Activated CD8-positive, alpha-beta T cell treated with anti-CD3 and anti-CD28 coated beads for 36 hours (primary cell): ENCODE data around the gene TEX26. TPM values are rescaled to one million over a fixed set of nuclear protein-coding genes. Genes with fewer than 3 reads are reported as not detected.

Experiments
- ATAC-seq: fragments of 200-7000 bp; cut with Tn5 transposase; one replicate; pipeline ENCODE4 v1.10.0; 2021; ENCODE audit warnings: mild to moderate bottlenecking, moderate library complexity
- CTCF ChIA-PET: fragments of 350-600 bp; sonication (Branson Sonifier 250); formaldehyde crosslinking; loops from one replicate; lab custom pipeline; 2021; ENCODE audit warnings: antibody characterized with exemption; lab: Charles Lee
- POLR2A ChIA-PET: fragments of 350-600 bp; sonication (Branson Sonifier 250); formaldehyde crosslinking; loops from one replicate; lab custom pipeline; 2021; ENCODE audit warnings: antibody characterized with exemption; lab: Charles Lee
- DNase-seq: peaks from one replicate; pipeline ENCODE4 v3.0.0-alpha.2; 2020
- H3K27ac Mint-ChIP-seq: one replicate; pipeline ENCODE4 v1.8.0; 2021; ENCODE audit warnings: mild to moderate bottlenecking, mixed read lengths
- H3K27me3 Mint-ChIP-seq: one replicate; pipeline ENCODE4 v1.8.0; 2021; ENCODE audit warnings: mixed read lengths
- H3K36me3 Mint-ChIP-seq: one replicate; pipeline ENCODE4 v1.8.0; 2021; ENCODE audit warnings: low read depth, mixed read lengths
- H3K4me1 Mint-ChIP-seq: one replicate; pipeline ENCODE4 v1.8.0; 2021; ENCODE audit warnings: low read depth, mixed read lengths
- H3K4me3 Mint-ChIP-seq: one replicate; pipeline ENCODE4 v1.8.0; 2021; ENCODE audit warnings: mild to moderate bottlenecking, moderate library complexity, mixed read lengths
- H3K9me3 Mint-ChIP-seq: one replicate; pipeline ENCODE4 v1.8.0; 2021; ENCODE audit warnings: mixed read lengths
- intact Hi-C: fragments of 100-400 bp; cut with micrococcal nuclease; formaldehyde crosslinking; loops from one replicate; pipeline ENCODE4 v1.10.0; 2022
- total RNA-seq, 2 experiments: library from RNA; stranded (reverse); gene quantifications; one replicate each; pipeline ENCODE4 v1.2.3, GENCODE V29; 2021
- TF ChIP-seq, protein P1 (sequence below): fragments of 200-600 bp; IDR thresholded peaks from one replicate; pipeline ENCODE4 v1.8.0; 2022; ENCODE audit warnings: antibody characterized with exemption, mild to moderate bottlenecking

Gene TEX26
- total RNA-seq, 2 experiments from 2014 or later, result not detected

DNA sequence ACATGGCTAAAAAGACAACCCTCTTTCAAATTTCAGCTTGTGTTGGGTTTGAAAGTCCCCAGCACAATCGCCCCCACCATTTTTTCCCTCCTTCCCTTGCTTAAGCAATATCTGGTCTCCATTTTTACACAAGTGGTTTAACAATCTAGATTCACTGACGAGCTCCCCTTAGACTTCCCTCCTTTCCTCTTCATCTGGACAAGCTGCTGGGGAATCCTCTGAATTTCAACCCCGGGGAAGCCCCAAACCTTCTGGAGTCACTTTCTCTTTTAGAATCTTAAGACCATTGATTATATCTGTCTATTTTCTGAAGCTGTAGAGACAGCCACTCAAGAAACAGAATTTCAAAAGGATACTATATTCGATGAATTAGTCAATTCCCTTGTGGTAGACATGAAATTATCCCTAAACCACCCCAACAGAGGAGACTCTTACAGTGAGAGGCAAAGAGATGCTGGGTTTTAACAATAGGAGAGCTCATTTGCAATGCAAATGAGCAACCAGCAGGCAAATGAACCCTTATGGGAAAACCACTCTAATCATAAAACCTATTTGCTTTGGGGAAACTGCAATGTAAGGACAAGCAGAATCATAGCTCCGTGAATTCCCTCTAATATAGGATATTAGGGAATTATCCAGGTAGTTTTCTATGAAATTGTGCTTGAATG is 78.9 kb downstream of the TEX26 start:
- Mint-ChIP-seq H3K27me3 (peaks cover 24% of the 10 kb centered on the region), H3K4me1 (peaks cover 8% of the 10 kb centered on the region), H3K4me3 (no peak overlapping the region), H3K9me3 (no peaks in the 10 kb centered on the region), H3K36me3 (no peaks in the 10 kb centered on the region), H3K27ac (no peak overlapping the region)
- no peak for DNase-seq
- intact Hi-C loops, result no loop called here
- no peak for ATAC-seq
- CTCF ChIA-PET, result interaction anchor here (0.6 to 0.9 kb wide), 3 partner anchors 33 to 188 kb away, joined by 3 to 4 read pairs (median 3); no protein-coding TSS in a partner anchor
- POLR2A ChIA-PET, result no interaction called here
- TF ChIP-seq, protein P1, sequence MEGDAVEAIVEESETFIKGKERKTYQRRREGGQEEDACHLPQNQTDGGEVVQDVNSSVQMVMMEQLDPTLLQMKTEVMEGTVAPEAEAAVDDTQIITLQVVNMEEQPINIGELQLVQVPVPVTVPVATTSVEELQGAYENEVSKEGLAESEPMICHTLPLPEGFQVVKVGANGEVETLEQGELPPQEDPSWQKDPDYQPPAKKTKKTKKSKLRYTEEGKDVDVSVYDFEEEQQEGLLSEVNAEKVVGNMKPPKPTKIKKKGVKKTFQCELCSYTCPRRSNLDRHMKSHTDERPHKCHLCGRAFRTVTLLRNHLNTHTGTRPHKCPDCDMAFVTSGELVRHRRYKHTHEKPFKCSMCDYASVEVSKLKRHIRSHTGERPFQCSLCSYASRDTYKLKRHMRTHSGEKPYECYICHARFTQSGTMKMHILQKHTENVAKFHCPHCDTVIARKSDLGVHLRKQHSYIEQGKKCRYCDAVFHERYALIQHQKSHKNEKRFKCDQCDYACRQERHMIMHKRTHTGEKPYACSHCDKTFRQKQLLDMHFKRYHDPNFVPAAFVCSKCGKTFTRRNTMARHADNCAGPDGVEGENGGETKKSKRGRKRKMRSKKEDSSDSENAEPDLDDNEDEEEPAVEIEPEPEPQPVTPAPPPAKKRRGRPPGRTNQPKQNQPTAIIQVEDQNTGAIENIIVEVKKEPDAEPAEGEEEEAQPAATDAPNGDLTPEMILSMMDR, result no peak

- ChIA-PET CTCF (interaction anchor here (0.6 to 0.9 kb wide), 3 partner anchors 33 to 187 kb away, joined by 3 to 4 read pairs (median 3); no protein-coding TSS in a partner anchor), POLR2A (no interaction called here)
- no peaks in the 10 kb centered on the region for H3K36me3 Mint-ChIP-seq
- peaks cover 24% of the 10 kb centered on the region for H3K27me3 Mint-ChIP-seq
- DNase-seq, result peak; percentile 5
- intact Hi-C loops, result no loop called here
- H3K4me1 Mint-ChIP-seq, result peaks cover 8% of the 10 kb centered on the region
- peak; percentile 55 for ATAC-seq
- TF ChIP-seq, protein P1, result no peak
- H3K9me3 Mint-ChIP-seq, result no peaks in the 10 kb centered on the region
- H3K27ac Mint-ChIP-seq, result no peak overlapping the region
- no peak overlapping the region for H3K4me3 Mint-ChIP-seq
These were observed 79.6 kb downstream of the TEX26 start for GRCh38 chr13:31011901-31012654.

DNA sequence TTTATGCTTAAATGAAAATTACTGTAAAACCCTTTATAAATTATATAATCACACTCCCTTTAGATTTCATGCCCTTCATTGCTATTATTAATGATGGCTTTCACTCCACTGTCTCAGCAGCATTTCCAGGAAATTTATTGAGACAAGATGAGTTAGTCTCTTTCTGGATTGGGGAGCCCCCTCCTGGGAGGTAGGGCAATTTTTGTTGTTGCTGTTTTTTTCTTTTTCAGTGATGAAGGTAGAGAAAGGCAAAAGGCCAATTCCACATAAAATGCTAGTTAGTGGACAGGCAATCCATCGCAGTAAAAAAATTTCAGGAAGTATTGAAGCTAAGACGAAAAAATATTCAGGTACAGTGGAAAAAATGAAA is 80.2 kb downstream of the TEX26 start:
- Mint-ChIP-seq H3K27ac (no peak overlapping the region), H3K4me1 (peaks cover 8% of the 10 kb centered on the region), H3K36me3 (no peaks in the 10 kb centered on the region), H3K4me3 (no peak overlapping the region), H3K27me3 (peaks cover 26% of the 10 kb centered on the region), H3K9me3 (no peaks in the 10 kb centered on the region)
- ChIA-PET CTCF (no interaction called here), POLR2A (no interaction called here)
- DNase-seq, result no peak
- intact Hi-C loops, result no loop called here
- ATAC-seq, result no peak
- TF ChIP-seq, protein P1, result no peak

DNA sequence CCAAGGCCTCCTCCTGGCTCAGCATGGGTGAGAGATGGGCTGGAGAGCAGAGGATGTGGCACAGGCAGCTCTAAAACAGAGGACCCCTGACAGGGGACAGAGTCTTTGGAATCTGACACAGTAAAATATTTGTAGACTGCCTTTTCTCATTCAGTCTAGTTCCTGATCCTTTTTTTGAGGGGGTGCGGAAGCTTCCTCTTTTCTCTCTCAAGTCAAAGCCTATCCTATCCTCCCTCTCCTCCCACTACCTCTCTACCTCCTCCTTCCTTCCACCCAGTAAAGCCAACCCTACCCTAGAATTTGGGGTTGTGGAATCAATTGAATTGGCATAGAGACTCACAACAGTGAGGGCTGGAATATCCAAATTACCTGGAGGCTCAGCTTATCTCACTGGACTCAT is 82.0 kb downstream of the TEX26 start:
- no peak overlapping the region for H3K4me3 Mint-ChIP-seq
- TF ChIP-seq, protein P1, result no peak
- intact Hi-C loops, result no loop called here
- H3K4me1 Mint-ChIP-seq, result peaks cover 4% of the 10 kb centered on the region
- no peak overlapping the region for H3K27ac Mint-ChIP-seq
- H3K27me3 Mint-ChIP-seq, result peaks cover 23% of the 10 kb centered on the region
- DNase-seq (no peak), ATAC-seq (no peak)
- CTCF ChIA-PET, result interaction anchor here (1.4 kb wide), 1 partner anchor 36 kb away, joined by 6 read pairs; no protein-coding TSS in a partner anchor
- POLR2A ChIA-PET, result no interaction called here
- no peaks in the 10 kb centered on the region for H3K9me3 Mint-ChIP-seq
- H3K36me3 Mint-ChIP-seq, result no peaks in the 10 kb centered on the region

- TF ChIP-seq, protein P1, result no peak
- ATAC-seq (no peak), DNase-seq (no peak)
- H3K4me3 Mint-ChIP-seq, result no peak overlapping the region
- ChIA-PET POLR2A (no interaction called here), CTCF (interaction anchor here (1.3 kb wide), 1 partner anchor 29 kb away, joined by 5 read pairs; no protein-coding TSS in a partner anchor)
- intact Hi-C loops, result no loop called here
- no peaks in the 10 kb centered on the region for H3K36me3 Mint-ChIP-seq
- H3K4me1 Mint-ChIP-seq, result peaks cover 4% of the 10 kb centered on the region
- H3K27ac Mint-ChIP-seq, result no peak overlapping the region
- no peaks in the 10 kb centered on the region for H3K9me3 Mint-ChIP-seq
- H3K27me3 Mint-ChIP-seq, result peaks cover 21% of the 10 kb centered on the region
These were observed 82.7 kb downstream of the TEX26 start for GRCh38 chr13:31015199-31015598.
